ENCODE data around the gene MICU1. TPM values are rescaled to one million over a fixed set of nuclear protein-coding genes. Genes with fewer than 3 reads are reported as not detected.

MICU1 gene
- total RNA-seq, 4 donors from 2014 or later: 24.4 to 195 (median 66.9) TPM

- H3K36me3 ChIP-seq: no peaks in the 10 kb centered on the region
- DNase-seq: no peak
- intact Hi-C loops (cut with DNase I; ENCODE audit: low total_unique reads): no loop called here
- no peaks in the 10 kb centered on the region for H3K4me1 ChIP-seq
- no peaks in the 10 kb centered on the region for H3K9me3 ChIP-seq
- TF ChIP-seq, protein P1, sequence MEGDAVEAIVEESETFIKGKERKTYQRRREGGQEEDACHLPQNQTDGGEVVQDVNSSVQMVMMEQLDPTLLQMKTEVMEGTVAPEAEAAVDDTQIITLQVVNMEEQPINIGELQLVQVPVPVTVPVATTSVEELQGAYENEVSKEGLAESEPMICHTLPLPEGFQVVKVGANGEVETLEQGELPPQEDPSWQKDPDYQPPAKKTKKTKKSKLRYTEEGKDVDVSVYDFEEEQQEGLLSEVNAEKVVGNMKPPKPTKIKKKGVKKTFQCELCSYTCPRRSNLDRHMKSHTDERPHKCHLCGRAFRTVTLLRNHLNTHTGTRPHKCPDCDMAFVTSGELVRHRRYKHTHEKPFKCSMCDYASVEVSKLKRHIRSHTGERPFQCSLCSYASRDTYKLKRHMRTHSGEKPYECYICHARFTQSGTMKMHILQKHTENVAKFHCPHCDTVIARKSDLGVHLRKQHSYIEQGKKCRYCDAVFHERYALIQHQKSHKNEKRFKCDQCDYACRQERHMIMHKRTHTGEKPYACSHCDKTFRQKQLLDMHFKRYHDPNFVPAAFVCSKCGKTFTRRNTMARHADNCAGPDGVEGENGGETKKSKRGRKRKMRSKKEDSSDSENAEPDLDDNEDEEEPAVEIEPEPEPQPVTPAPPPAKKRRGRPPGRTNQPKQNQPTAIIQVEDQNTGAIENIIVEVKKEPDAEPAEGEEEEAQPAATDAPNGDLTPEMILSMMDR (IDR thresholded peaks at IDR 0.05): no peak
- no peak for TF ChIP-seq POLR2A (IDR thresholded peaks at IDR 0.05)
- H3K27me3 ChIP-seq: no peaks in the 10 kb centered on the region
- no peak overlapping the region for H3K4me3 ChIP-seq
- H3K27ac ChIP-seq: no peak overlapping the region
These were observed 161.4 kb downstream of the MICU1 start for GRCh38 chr10:72464438-72464837.

DNA sequence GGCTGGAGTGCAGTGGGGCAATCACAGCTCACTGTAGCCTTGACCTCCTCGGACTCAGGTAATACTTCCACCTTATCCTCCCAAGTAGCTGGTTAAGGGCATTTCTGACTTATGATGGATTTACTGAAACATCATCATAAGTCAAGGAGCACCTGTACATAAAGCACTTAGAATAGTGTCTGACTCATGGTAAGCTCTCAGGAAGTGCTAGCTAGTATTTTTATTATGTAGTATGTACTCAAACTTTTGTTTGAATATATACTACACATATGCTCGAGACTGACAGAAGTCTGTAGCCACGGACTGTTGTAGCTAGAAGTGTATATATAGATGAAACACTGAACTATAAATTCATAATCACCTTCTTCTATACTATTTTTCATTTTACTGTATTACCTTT, 163.6 kb downstream of the MICU1 start:
- Histone ChIP-seq H3K27me3 (no peaks in the 10 kb centered on the region), H3K36me3 (no peaks in the 10 kb centered on the region), H3K27ac (no peak overlapping the region), H3K9me3 (no peaks in the 10 kb centered on the region), H3K4me3 (no peak overlapping the region), H3K4me1 (no peaks in the 10 kb centered on the region)
- intact Hi-C loops (cut with DNase I; ENCODE audit: low total_unique reads): no loop called here
- DNase-seq: no peak
- TF ChIP-seq, protein P1 (IDR thresholded peaks at IDR 0.05): no peak
- no peak for TF ChIP-seq POLR2A (IDR thresholded peaks at IDR 0.05)

- no peak overlapping the region for H3K27ac ChIP-seq
- H3K4me1 ChIP-seq: no peaks in the 10 kb centered on the region
- H3K4me3 ChIP-seq: no peak overlapping the region
- no peak for DNase-seq
- H3K27me3 ChIP-seq: no peaks in the 10 kb centered on the region
- no peaks in the 10 kb centered on the region for H3K9me3 ChIP-seq
- H3K36me3 ChIP-seq: no peaks in the 10 kb centered on the region
- intact Hi-C loops (cut with DNase I; ENCODE audit: low total_unique reads): no loop called here
- TF ChIP-seq, protein P1 (IDR thresholded peaks at IDR 0.05): no peak
- no peak for TF ChIP-seq POLR2A (IDR thresholded peaks at IDR 0.05)
These were observed 164.8 kb downstream of the MICU1 start for GRCh38 chr10:72461085-72461484.

DNA sequence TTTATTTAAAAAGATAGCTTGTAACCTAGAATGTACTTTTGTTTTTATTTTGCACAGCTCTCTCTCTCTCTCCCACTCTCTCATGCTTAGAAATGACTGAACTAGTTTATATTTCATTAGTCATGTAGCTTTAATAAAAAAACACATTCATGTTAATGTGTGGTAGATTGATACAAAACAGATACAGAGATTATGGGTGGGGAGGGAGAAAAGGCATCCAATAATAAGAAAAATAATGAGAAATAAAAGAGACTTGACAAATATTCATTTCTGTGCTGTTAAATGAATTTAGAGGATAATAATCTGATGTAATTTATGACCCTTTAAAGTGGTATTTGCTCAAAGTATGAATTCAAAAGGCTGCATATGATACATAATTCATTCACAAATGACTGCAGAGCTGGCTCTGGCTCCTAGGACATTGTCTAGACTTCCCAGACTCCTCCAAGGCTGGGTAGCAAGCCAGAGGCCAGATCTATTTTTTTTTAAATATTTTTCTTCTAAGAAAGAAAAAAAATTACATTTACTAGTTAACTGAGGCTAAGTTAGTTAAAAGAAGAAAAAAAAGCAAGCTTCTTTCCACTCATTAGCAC, 165.5 kb downstream of the MICU1 start:
- DNase-seq: no peak
- intact Hi-C loops (cut with DNase I; ENCODE audit: low total_unique reads): no loop called here
- Histone ChIP-seq H3K27ac (no peak overlapping the region), H3K27me3 (no peaks in the 10 kb centered on the region), H3K9me3 (no peaks in the 10 kb centered on the region), H3K36me3 (no peaks in the 10 kb centered on the region), H3K4me1 (no peaks in the 10 kb centered on the region), H3K4me3 (no peak overlapping the region)
- TF ChIP-seq, protein P1 (IDR thresholded peaks at IDR 0.05): no peak

DNA sequence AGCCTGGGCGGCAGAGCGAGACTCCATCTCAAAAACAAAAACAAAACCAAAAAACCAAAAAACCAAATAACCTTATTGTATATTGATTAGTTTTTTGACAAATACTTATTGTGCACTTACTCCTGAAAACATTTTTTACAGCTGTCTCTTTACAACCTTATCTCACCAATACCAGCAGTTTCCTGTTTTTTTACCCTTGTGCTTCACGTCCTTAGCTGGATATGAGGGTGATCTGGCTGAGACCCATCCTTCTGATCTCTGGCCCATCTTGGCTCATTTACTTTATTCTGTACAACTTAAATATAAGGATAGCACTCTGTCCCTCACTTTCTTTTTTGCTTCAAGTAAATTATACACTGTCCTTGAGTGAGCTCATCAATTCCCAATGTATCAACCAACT, 166.6 kb downstream of the MICU1 start:
- TF ChIP-seq POLR2A (IDR thresholded peaks at IDR 0.05): no peak
- TF ChIP-seq, protein P1 (IDR thresholded peaks at IDR 0.05): no peak
- no peak for DNase-seq
- no peaks in the 10 kb centered on the region for H3K27me3 ChIP-seq
- intact Hi-C loops (cut with DNase I; ENCODE audit: low total_unique reads): no loop called here
- no peaks in the 10 kb centered on the region for H3K4me1 ChIP-seq
- H3K27ac ChIP-seq: no peak overlapping the region
- H3K36me3 ChIP-seq: no peaks in the 10 kb centered on the region
- no peaks in the 10 kb centered on the region for H3K9me3 ChIP-seq
- no peak overlapping the region for H3K4me3 ChIP-seq
